SU-DHL-6 (cell line): ENCODE results near the gene KCNA2.

Experiments used
- CTCF ChIP-seq: fragments of 200-600 bp; sonication (generic); IDR thresholded peaks from one replicate; pipeline ENCODE4 v1.5.1; 2017; ENCODE audit warnings: antibody characterized with exemption, mild to moderate bottlenecking, low read length, moderate library complexity; ENCODE audit not compliant: insufficient read depth, poor library complexity, severe bottlenecking
- EZH2phosphoT487 ChIP-seq: fragments of 200-600 bp; sonication (generic), shearing (Covaris generic); conservative IDR thresholded peaks from 2 replicates; pipeline ENCODE4 v1.6.1; 2018; ENCODE audit warnings: mild to moderate bottlenecking, antibody characterized with exemption, low read length, moderate library complexity, mixed read lengths

GRCh38 chr1:110559157-110559556 lies 47.0 kb downstream of the KCNA2 start:
- no peak for TF ChIP-seq CTCF
- no peak for TF ChIP-seq EZH2phosphoT487
